ENCODE results near the gene INTS6.

INTS6 gene

GRCh38 chr13:51452361-51453206, at the start of gene INTS6:
Gene INTS6 (minus strand): TSS chr13:51453036. CDS start chr13:51452525, 511 bp downstream.
- DNase-seq, result peak; percentile 100

GRCh38 chr13:51502153-51502651, 49.4 kb upstream of the INTS6 start:
- no peak for DNase-seq

GRCh38 chr13:51501592-51502152, 48.8 kb upstream of the INTS6 start:
- no peak for DNase-seq

GRCh38 chr13:51501096-51501495, 48.3 kb upstream of the INTS6 start:
- DNase-seq, result no peak

- DNase-seq, result no peak
Observed at GRCh38 chr13:51500687-51501086, 47.9 kb upstream of the INTS6 start.

GRCh38 chr13:51499841-51500240, 47.0 kb upstream of the INTS6 start:
- peak; percentile 63 for DNase-seq

- DNase-seq, result no peak
Observed at GRCh38 chr13:51495316-51495715, 42.5 kb upstream of the INTS6 start.

- DNase-seq, result no peak
Observed at GRCh38 chr13:51494156-51494555, 41.3 kb upstream of the INTS6 start.

GRCh38 chr13:51488212-51488611, 35.4 kb upstream of the INTS6 start:
- DNase-seq, result no peak

- DNase-seq, result no peak
Observed at GRCh38 chr13:51481656-51482055, 28.8 kb upstream of the INTS6 start.

GRCh38 chr13:51479199-51479523, 26.3 kb upstream of the INTS6 start:
- no peak for DNase-seq

GRCh38 chr13:51478418-51479198, 25.8 kb upstream of the INTS6 start:
- DNase-seq, result no peak

- DNase-seq, result no peak
Observed at GRCh38 chr13:51477653-51478324, 25.0 kb upstream of the INTS6 start.

- no peak for DNase-seq
Observed at GRCh38 chr13:51477149-51477548, 24.3 kb upstream of the INTS6 start.

GRCh38 chr13:51475727-51476501, 23.1 kb upstream of the INTS6 start:
- no peak for DNase-seq

- DNase-seq, result no peak
Observed at GRCh38 chr13:51469790-51470189, 17.0 kb upstream of the INTS6 start.

- DNase-seq, result no peak
Observed at GRCh38 chr13:51467730-51468129, 14.9 kb upstream of the INTS6 start.

- DNase-seq, result peak; percentile 12
Observed at GRCh38 chr13:51465124-51465523, 12.3 kb upstream of the INTS6 start.

GRCh38 chr13:51457086-51457815, 4.4 kb upstream of the INTS6 start:
- DNase-seq, result no peak

- DNase-seq, result no peak
Observed at GRCh38 chr13:51456510-51456909, 3.7 kb upstream of the INTS6 start.

- no peak for DNase-seq
Observed at GRCh38 chr13:51455532-51455931, 2.7 kb upstream of the INTS6 start.
